Colonic mucosa (tissue), 4 donors: Measurements from ENCODE around the gene NTF3. TPM values are rescaled to one million over a fixed set of nuclear protein-coding genes. Genes with fewer than 3 reads are reported as not detected.

Experiments used
- DNase-seq: peaks from one replicate; pipeline ENCODE4 v3.0.0-alpha.2; 2020
- H3K27ac ChIP-seq: fragments of 200-600 bp; one replicate; pipeline ENCODE4 v1.8.0; 2021
- H3K27me3 ChIP-seq: fragments of 200-600 bp; one replicate; pipeline ENCODE4 v1.8.0; 2021
- H3K36me3 ChIP-seq: fragments of 200-600 bp; one replicate; pipeline ENCODE4 v1.8.0; 2021
- H3K4me1 ChIP-seq: fragments of 200-600 bp; one replicate; pipeline ENCODE4 v1.8.0; 2021; ENCODE audit warnings: mild to moderate bottlenecking
- H3K4me3 ChIP-seq: fragments of 200-600 bp; one replicate; pipeline ENCODE4 v1.8.0; 2021
- H3K9ac ChIP-seq, 2 donors: one replicate each; pipeline ENCODE4 v1.7.0; 2013; ENCODE audit warnings: control low read depth in 2 of 2, low read depth in 2 of 2, low read length in 2 of 2
- H3K9me3 ChIP-seq: fragments of 200-600 bp; one replicate; pipeline ENCODE4 v1.8.0; 2021
- intact Hi-C: fragments of 100-400 bp; cut with DNase I; formaldehyde crosslinking; loops from one replicate; pipeline ENCODE4 v1.14.1; 2022
- total RNA-seq, 2 donors: library from RNA; stranded (reverse); fragmentation: NEBNext Ultra II Directional in 1 of 2; extraction: Animal tissue kit (Norgen Biotek cat#: 25700) in 1 of 2; gene quantifications; one replicate each; pipeline ENCODE4 v1.2.1, GENCODE V29; 2021
- TF ChIP-seq, protein P1 (sequence below): fragments of 200-600 bp; IDR thresholded peaks from one replicate; pipeline ENCODE4 v1.8.0; 2022; ENCODE audit warnings: antibody characterized with exemption, mild to moderate bottlenecking
- donor health status: healthy.
- donor health status: DM: no; HTN: no; CAD: no.
- donor health status: DM: no; HTN: no; CAD: no.

The NTF3 gene
- total RNA-seq, 2 donors from 2014 or later = 0.37 to 0.49 TPM

DNA sequence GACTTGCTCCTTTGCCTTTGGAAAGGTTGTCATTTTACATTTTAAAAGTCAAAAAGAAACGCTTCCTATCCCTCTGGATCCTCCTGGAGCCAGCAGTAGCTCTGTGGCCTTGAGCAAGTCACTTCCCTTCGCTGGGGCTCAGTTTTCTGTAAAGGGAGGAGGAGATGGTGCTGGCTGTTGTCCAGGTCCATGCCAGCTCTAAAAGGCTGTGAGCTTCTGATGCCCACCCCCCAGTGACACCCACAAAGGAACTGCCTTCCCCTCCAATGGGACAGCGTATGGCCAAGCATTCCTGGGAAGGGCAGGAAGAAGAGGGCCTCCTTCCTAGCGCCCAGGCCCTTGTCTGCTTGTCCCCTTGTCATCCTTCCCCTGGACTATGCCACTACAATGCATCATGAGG is 81.5 kb downstream of the NTF3 start:
- no peaks in the 10 kb centered on the region for H3K4me1 ChIP-seq
- TF ChIP-seq, protein P1, sequence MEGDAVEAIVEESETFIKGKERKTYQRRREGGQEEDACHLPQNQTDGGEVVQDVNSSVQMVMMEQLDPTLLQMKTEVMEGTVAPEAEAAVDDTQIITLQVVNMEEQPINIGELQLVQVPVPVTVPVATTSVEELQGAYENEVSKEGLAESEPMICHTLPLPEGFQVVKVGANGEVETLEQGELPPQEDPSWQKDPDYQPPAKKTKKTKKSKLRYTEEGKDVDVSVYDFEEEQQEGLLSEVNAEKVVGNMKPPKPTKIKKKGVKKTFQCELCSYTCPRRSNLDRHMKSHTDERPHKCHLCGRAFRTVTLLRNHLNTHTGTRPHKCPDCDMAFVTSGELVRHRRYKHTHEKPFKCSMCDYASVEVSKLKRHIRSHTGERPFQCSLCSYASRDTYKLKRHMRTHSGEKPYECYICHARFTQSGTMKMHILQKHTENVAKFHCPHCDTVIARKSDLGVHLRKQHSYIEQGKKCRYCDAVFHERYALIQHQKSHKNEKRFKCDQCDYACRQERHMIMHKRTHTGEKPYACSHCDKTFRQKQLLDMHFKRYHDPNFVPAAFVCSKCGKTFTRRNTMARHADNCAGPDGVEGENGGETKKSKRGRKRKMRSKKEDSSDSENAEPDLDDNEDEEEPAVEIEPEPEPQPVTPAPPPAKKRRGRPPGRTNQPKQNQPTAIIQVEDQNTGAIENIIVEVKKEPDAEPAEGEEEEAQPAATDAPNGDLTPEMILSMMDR = no peak
- DNase-seq = no peak

DNA sequence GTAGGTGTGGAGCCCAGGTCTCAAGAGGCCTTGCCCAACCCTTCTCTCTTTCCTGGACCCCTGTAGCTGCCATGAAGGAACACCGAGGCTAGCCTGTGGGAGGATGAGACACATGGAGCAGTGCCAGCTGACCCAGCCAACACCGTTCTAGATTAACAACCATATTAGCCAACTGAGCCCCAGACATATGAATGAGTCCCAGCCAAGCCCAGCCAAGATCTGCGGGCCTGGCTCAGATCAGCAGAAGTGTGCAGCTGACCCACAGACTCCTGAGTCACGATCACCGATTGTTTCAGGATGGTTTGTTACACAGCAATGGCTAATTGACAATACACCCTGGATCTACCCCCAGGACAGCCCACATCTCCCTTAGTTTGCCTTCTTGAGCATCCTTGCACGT is 82.1 kb downstream of the NTF3 start:
- TF ChIP-seq, protein P1 = no peak
- no peak overlapping the region for H3K4me3 ChIP-seq
- intact Hi-C loops = no loop called here
- H3K9me3 ChIP-seq = no peaks in the 10 kb centered on the region
- no peak overlapping the region for H3K9ac ChIP-seq
- DNase-seq = no peak
- no peaks in the 10 kb centered on the region for H3K27me3 ChIP-seq
- H3K27ac ChIP-seq = no peak overlapping the region
- H3K36me3 ChIP-seq = no peaks in the 10 kb centered on the region
- no peaks in the 10 kb centered on the region for H3K4me1 ChIP-seq

More for the DNA sequence above, 81.5 kb downstream of the NTF3 start:
- no peak overlapping the region for H3K4me3 ChIP-seq
- H3K9me3 ChIP-seq = no peaks in the 10 kb centered on the region
- no peaks in the 10 kb centered on the region for H3K27me3 ChIP-seq
- no peaks in the 10 kb centered on the region for H3K36me3 ChIP-seq
- H3K9ac ChIP-seq = no peak overlapping the region
- intact Hi-C loops = no loop called here
- H3K27ac ChIP-seq = no peak overlapping the region

DNA sequence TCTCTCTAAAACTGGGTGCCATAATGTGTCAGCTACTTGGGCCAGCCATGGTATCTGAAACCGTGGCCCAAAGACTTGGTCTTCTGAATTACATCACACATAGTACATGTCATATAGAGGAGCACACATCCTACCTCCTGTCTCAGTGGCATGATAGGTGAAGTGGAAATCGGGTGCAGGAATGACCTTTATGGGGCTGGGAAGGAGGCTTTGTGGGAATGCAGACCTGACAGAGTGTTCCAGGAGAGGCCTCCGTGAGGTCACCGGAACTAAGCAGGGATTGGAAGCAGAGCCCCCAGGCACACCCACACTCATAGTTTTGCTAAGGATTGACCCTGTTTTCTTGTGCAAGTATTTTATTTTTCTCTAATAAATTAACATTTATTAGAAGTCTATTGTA is 82.6 kb downstream of the NTF3 start:
- Histone ChIP-seq H3K4me1 (no peaks in the 10 kb centered on the region), H3K36me3 (no peaks in the 10 kb centered on the region), H3K27me3 (no peaks in the 10 kb centered on the region), H3K4me3 (no peak overlapping the region), H3K9ac (no peak overlapping the region), H3K9me3 (no peaks in the 10 kb centered on the region), H3K27ac (no peak overlapping the region)
- intact Hi-C loops = no loop called here
- TF ChIP-seq, protein P1 = no peak
- DNase-seq = no peak

DNA sequence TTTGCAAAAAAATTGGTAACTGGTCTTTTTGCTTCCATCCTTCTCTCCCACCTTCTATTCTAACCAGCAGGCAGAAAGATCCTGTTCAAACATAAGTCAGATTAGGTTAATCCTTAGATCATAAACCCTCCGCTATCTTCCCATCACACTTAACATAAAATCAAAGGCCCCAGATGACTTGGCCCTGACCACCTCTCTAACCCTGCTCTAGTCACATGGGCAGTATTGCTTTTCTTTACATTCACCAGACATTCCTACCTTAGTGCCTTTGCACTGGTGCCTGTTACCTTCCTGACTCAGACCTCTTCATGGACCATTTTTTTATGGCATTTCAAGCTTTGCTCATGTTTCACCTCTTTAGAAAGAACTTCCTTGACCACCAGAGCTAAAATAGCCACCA is 83.5 kb downstream of the NTF3 start:
- Histone ChIP-seq H3K4me3 (no peak overlapping the region), H3K27ac (no peak overlapping the region), H3K36me3 (no peaks in the 10 kb centered on the region), H3K27me3 (no peaks in the 10 kb centered on the region), H3K9ac (no peak overlapping the region), H3K4me1 (no peaks in the 10 kb centered on the region), H3K9me3 (no peaks in the 10 kb centered on the region)
- TF ChIP-seq, protein P1 = no peak
- no peak for DNase-seq
- intact Hi-C loops = no loop called here

GRCh38 chr12:5516371-5517241 is 84.7 kb downstream of the NTF3 start:
- H3K4me3 ChIP-seq = no peak overlapping the region
- no peaks in the 10 kb centered on the region for H3K27me3 ChIP-seq
- intact Hi-C loops = no loop called here
- no peaks in the 10 kb centered on the region for H3K4me1 ChIP-seq
- no peaks in the 10 kb centered on the region for H3K36me3 ChIP-seq
- no peak overlapping the region for H3K27ac ChIP-seq
- H3K9me3 ChIP-seq = no peaks in the 10 kb centered on the region
- no peak for DNase-seq
- H3K9ac ChIP-seq = no peak overlapping the region
- TF ChIP-seq, protein P1 = no peak
